Gastroesophageal sphincter (tissue), 3 donors: ENCODE data around the gene PLCG2.
A peak's percentile ranks its signal among the peaks of the same experiment; 100 is the strongest.

Experiments
- CTCF ChIP-seq, 4 experiments: fragments of 200-600 bp in 2 of 4; fragments of 450-650 bp in 2 of 4; sonication (generic) in 1 of 4; IDR thresholded peaks; one replicate each; pipeline ENCODE4 v1.5.1; 2017 to 2019; ENCODE audit warnings: antibody characterized with exemption in 4 of 4, mild to moderate bottlenecking in 2 of 4, moderate library complexity in 2 of 4
- POLR2A ChIP-seq, 2 donors: fragments of 450-650 bp; IDR thresholded peaks; one replicate each; pipeline ENCODE4 v1.6.1; 2017; ENCODE audit warnings: antibody characterized with exemption in 2 of 2, mild to moderate bottlenecking in 2 of 2, moderate library complexity in 1 of 2
- POLR2AphosphoS5 ChIP-seq: sonication (generic); formaldehyde crosslinking; IDR thresholded peaks from one replicate; pipeline ENCODE4 v1.6.1; 2017; ENCODE audit warnings: antibody characterized with exemption

DNA sequence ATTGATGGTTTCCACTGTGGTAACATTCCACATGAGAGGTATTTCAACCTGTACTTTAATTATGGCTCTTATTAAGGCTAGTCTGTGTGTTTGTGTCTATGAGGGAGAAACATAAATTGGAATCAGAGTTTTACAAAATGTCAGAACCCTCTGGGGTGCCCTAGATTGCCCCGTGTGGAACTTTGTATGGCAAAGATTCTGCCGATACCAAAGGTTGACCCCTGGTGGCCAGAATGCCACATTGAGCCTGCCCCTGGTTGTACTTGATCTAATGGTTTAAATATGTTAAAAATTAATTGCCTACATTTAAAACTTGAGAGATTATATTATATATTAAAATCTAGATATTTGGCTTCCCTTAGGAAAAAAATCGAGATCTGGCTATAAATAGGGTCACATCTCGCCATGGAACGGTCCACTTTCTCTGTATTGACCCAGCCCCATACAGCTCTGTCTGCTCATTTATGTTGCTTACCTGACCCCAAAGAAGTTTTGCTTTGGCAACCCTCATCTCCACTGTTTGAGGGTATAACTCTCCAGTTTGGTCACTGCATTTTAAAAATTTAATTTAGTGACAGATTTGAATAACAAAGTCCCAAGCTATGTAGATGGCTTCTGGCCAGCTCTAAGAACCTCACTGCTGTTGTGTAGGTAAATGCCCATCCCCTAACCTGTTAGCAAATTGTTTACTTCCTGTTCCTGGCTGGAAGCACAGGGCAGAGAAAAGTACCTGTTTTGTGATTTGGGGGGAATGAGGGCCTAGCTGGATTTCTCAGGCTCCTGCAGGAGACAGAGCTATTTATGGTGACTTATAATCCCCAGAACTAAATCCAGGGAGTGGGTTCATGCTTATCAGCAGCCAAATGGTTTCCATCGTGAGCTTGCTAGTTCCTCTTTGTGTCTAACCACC, 95.0 kb downstream of the PLCG2 start:
- TF ChIP-seq POLR2AphosphoS5 (no peak), CTCF (IDR thresholded peaks at IDR 0.05) (peak in 3 of 4 experiments; percentile 32 to 64 (median 61)), POLR2A (IDR thresholded peaks at IDR 0.05) (no peak)
